Mesodermal cell (in vitro differentiated cells): ENCODE results near the gene MYL6.

ENCODE experiments used
- H3K27ac ChIP-seq: 2 replicates; pipeline ENCODE4 v1.7.0; 2013; ENCODE audit warnings: mild to moderate bottlenecking, low read depth, low read length, moderate library complexity; ENCODE audit not compliant: severe bottlenecking
- H3K36me3 ChIP-seq: 2 replicates; pipeline ENCODE4 v1.7.1; 2013; ENCODE audit warnings: mild to moderate bottlenecking, low read length, moderate library complexity; ENCODE audit not compliant: control insufficient read depth, insufficient read depth
- H3K4me1 ChIP-seq: one replicate; pipeline ENCODE4 v1.7.1; 2013; ENCODE audit warnings: mild to moderate bottlenecking, low read length; ENCODE audit not compliant: insufficient read depth, control insufficient read depth, poor library complexity, severe bottlenecking
- H3K4me3 ChIP-seq: 2 replicates; pipeline ENCODE4 v1.7.0; 2013; ENCODE audit warnings: low read length, control low read depth, mild to moderate bottlenecking; ENCODE audit not compliant: insufficient read depth, poor library complexity, severe bottlenecking; ENCODE audit errors: extremely low read depth
- H3K9me3 ChIP-seq: 2 replicates; pipeline ENCODE4 v1.7.1; 2013; ENCODE audit warnings: mild to moderate bottlenecking, low read length, moderate library complexity; ENCODE audit not compliant: control insufficient read depth
- WGBS, 2 experiments: methylation state at CpG; one replicate each; pipeline ENCODE4 v1.1.5; 2013; ENCODE audit warnings: missing lambda C conversion rate in 2 of 2; ENCODE audit not compliant: insufficient coverage in 2 of 2; 5-methylcytosine and 5-hydroxymethylcytosine counted together

Gene MYL6

GRCh38 chr12:56129942-56130495, 28.1 kb upstream of the MYL6 start:
- no peak overlapping the region for H3K27ac ChIP-seq
- H3K9me3 ChIP-seq = no peaks in the 10 kb centered on the region
- H3K4me3 ChIP-seq = peak overlapping the region; percentile 82
- 84% methylated on average over 20 of the region's 22 CpGs for WGBS, 2 experiments
- H3K36me3 ChIP-seq = peaks cover 49% of the 10 kb centered on the region
- peaks cover 21% of the 10 kb centered on the region for H3K4me1 ChIP-seq

DNA sequence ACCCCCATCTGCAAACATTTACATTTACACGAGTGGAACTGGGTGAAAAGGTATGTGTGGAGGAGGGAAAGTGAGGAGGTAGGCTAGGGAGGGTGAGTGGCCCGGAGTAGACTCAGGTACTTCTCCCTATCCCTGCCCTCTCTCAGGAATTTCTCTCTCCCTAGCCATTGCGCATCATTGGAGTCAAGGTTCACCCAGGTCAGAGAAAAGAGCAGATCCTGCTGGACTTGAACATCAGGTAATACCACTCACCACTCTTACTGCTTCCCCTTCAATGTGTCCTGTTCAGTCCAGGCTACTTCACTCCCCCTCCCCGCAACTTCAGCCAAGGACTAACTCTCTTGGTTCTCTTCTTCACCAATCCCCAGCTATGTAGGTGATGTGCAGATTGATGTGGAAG, 27.3 kb upstream of the MYL6 start:
- 93% methylated on average over 3 of the region's 4 CpGs; no CpG with 5 or more reads in 1 of the 2 experiments for WGBS, 2 experiments
- H3K9me3 ChIP-seq = no peaks in the 10 kb centered on the region
- H3K4me3 ChIP-seq = no peak overlapping the region
- no peak overlapping the region for H3K27ac ChIP-seq
- peaks cover 58% of the 10 kb centered on the region for H3K36me3 ChIP-seq
- H3K4me1 ChIP-seq = peaks cover 21% of the 10 kb centered on the region

- no peak overlapping the region for H3K27ac ChIP-seq
- H3K36me3 ChIP-seq = peaks cover 98% of the 10 kb centered on the region
- 95 to 96% methylated on average over 3 to 4 of the region's 6 CpGs for WGBS, 2 experiments
- peaks cover 2% of the 10 kb centered on the region for H3K4me1 ChIP-seq
- H3K4me3 ChIP-seq = no peak overlapping the region
- H3K9me3 ChIP-seq = no peaks in the 10 kb centered on the region
Measured at GRCh38 chr12:56134897-56135296, 23.3 kb upstream of the MYL6 start.

DNA sequence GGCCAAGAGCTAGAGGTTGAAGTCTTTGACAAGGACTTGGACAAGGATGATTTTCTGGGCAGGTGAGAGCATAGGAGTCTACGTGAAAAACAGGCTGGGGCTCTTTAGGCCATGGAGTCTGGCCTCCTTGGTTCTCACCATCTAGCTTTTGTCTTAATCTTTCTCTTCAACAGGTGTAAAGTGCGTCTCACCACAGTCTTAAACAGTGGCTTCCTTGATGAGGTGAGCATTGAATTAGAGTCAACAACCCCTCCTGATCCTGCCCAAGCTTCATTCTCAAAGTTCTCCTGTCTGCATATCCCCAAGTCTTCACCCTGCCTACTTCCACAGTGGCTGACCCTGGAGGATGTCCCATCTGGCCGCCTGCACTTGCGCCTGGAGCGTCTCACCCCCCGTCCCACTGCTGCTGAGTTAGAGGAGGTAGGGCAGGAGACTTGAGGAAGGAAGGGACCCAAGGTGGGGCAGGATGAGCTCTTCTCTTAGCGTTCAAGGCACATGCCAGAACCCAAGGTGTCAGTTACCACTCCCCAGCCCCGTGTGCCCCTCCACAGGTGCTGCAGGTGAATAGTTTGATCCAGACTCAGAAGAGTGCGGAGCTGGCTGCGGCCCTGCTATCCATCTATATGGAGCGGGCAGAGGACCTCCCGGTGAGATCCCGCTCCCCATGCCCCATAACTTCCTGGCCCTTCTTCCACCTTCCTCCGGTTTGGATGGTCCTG, 20.1 kb upstream of the MYL6 start:
- H3K27ac ChIP-seq = no peak overlapping the region
- WGBS, 2 experiments = 96% methylated on average over 8 to 9 of the region's 14 CpGs
- no peak overlapping the region for H3K4me3 ChIP-seq
- no peaks in the 10 kb centered on the region for H3K4me1 ChIP-seq
- no peaks in the 10 kb centered on the region for H3K9me3 ChIP-seq
- H3K36me3 ChIP-seq = peaks cover 99% of the 10 kb centered on the region

GRCh38 chr12:56141946-56142784, 16.0 kb upstream of the MYL6 start:
- WGBS, 2 experiments = 89 to 94% methylated on average over 12 to 13 of the region's 19 CpGs
- Histone ChIP-seq H3K36me3 (peaks cover 83% of the 10 kb centered on the region), H3K4me1 (no peaks in the 10 kb centered on the region), H3K4me3 (no peak overlapping the region), H3K27ac (no peak overlapping the region), H3K9me3 (no peaks in the 10 kb centered on the region)

DNA sequence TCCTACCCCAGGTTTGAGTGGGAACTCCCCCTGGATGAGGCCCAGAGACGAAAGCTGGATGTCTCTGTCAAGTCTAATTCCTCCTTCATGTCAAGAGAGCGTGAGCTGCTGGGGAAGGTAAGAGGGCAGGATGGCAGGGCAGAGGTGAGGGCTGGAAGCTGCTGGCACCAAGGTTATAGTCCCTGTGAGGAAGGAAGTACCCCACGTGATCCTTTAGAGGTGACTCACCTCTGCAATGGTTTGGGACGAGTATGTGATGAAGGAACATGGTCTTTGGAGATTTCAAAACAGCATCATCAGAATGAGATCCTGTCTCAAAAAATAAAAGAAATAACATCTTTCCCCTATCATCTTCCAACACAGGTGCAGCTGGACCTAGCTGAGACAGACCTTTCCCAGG, 14.9 kb upstream of the MYL6 start:
- no peaks in the 10 kb centered on the region for H3K4me1 ChIP-seq
- H3K9me3 ChIP-seq = no peaks in the 10 kb centered on the region
- WGBS, 2 experiments = 94 to 95% methylated on average over 3 of the region's 4 CpGs
- no peak overlapping the region for H3K27ac ChIP-seq
- H3K4me3 ChIP-seq = no peak overlapping the region
- peaks cover 73% of the 10 kb centered on the region for H3K36me3 ChIP-seq

- Histone ChIP-seq H3K36me3 (peaks cover 66% of the 10 kb centered on the region), H3K4me3 (no peak overlapping the region), H3K9me3 (no peaks in the 10 kb centered on the region), H3K27ac (no peak overlapping the region), H3K4me1 (no peaks in the 10 kb centered on the region)
- WGBS, 2 experiments = 88 to 99% methylated on average over 6 to 8 of the region's 8 CpGs
Measured at GRCh38 chr12:56143870-56144269, 14.3 kb upstream of the MYL6 start.

- H3K9me3 ChIP-seq = no peaks in the 10 kb centered on the region
- no peak overlapping the region for H3K27ac ChIP-seq
- H3K36me3 ChIP-seq = peaks cover 53% of the 10 kb centered on the region
- H3K4me3 ChIP-seq = no peak overlapping the region
- H3K4me1 ChIP-seq = no peaks in the 10 kb centered on the region
- 86 to 100% methylated on average over 1 to 2 of the region's 3 CpGs for WGBS, 2 experiments
Measured at GRCh38 chr12:56145217-56145616, 12.9 kb upstream of the MYL6 start.

DNA sequence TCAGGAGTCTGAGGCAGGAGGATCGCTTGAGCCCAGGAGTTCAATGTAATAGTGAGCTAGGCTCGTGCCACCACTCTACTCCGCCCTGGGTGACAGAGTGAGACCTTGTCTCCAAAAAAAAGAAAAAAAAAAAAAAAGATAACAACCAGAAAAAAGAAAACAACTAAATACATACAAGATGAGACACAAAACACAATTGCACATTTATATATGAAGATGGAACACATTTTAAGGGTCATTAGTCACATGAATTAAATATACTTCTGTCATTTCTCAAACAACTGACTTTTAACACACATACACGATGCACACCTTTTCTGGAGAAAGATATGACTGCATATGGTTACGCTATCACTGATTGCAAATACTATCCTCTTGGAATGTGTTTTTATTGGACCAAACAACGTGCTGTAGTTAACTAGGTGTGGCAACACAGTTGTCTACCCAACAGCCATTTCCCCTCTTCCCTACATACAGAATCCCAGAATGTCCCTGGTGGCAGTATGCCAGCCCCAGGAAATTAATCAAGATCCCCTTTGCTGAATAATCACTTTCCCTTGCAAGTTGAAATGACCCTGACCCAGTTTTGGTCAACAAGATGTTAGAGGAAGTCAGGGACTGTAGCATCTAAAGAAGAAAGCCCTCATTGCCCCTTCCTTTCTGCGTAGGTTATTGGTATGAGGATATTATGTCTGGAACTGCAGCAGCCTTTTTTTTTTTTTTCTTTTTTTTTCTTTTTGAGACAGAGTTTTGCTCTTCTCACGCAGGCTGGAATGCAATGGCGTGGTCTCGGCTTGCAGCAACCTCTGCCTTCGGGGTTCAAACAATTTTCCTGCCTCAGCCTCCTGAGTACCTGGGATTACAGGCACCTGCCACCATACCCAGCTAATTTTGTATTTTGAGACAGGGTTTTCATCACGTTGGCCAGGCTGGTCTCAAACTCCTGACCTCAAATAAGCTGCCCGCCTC, 11.4 kb upstream of the MYL6 start:
- no peaks in the 10 kb centered on the region for H3K9me3 ChIP-seq
- H3K36me3 ChIP-seq = peaks cover 38% of the 10 kb centered on the region
- no peak overlapping the region for H3K27ac ChIP-seq
- 97% methylated on average over 6 to 8 of the region's 13 CpGs for whole genome bisulfite sequencing, 2 experiments
- no peak overlapping the region for H3K4me3 ChIP-seq
- H3K4me1 ChIP-seq = no peaks in the 10 kb centered on the region

- WGBS, 2 experiments = 100% methylated on average over 1 of the region's 3 CpGs; no CpG with 5 or more reads in 1 of the 2 experiments
- Histone ChIP-seq H3K4me1 (peaks cover 10% of the 10 kb centered on the region), H3K27ac (no peak overlapping the region), H3K9me3 (no peaks in the 10 kb centered on the region), H3K4me3 (no peak overlapping the region), H3K36me3 (peaks cover 15% of the 10 kb centered on the region)
Measured at GRCh38 chr12:56150563-56150962, 7.6 kb upstream of the MYL6 start.
